ENCODE measurements around the gene CCDC78. TPM values are rescaled to one million over a fixed set of nuclear protein-coding genes. Genes with fewer than 3 reads are reported as not detected.

CCDC78 gene
- total RNA-seq, 1 donor from 2014 or later, result 0.85 TPM

GRCh38 chr16:741986-742629 is 15.9 kb upstream of the CCDC78 start:
- Mint-ChIP-seq H3K9me3 (ENCODE audit: unreplicated experiment) (no peaks in the 10 kb centered on the region), H3K4me3 (ENCODE audit: unreplicated experiment) (peak overlapping the region; percentile 62), H3K27ac (ENCODE audit: unreplicated experiment) (no peak overlapping the region), H3K36me3 (ENCODE audit: low read depth, unreplicated experiment) (no peaks in the 10 kb centered on the region), H3K27me3 (ENCODE audit: unreplicated experiment) (peaks cover 3% of the 10 kb centered on the region), H3K4me1 (ENCODE audit: unreplicated experiment) (peaks cover 18% of the 10 kb centered on the region)
- no peak for DNase-seq (ENCODE audit: low spot score)
- TF ChIP-seq, protein P1, sequence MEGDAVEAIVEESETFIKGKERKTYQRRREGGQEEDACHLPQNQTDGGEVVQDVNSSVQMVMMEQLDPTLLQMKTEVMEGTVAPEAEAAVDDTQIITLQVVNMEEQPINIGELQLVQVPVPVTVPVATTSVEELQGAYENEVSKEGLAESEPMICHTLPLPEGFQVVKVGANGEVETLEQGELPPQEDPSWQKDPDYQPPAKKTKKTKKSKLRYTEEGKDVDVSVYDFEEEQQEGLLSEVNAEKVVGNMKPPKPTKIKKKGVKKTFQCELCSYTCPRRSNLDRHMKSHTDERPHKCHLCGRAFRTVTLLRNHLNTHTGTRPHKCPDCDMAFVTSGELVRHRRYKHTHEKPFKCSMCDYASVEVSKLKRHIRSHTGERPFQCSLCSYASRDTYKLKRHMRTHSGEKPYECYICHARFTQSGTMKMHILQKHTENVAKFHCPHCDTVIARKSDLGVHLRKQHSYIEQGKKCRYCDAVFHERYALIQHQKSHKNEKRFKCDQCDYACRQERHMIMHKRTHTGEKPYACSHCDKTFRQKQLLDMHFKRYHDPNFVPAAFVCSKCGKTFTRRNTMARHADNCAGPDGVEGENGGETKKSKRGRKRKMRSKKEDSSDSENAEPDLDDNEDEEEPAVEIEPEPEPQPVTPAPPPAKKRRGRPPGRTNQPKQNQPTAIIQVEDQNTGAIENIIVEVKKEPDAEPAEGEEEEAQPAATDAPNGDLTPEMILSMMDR (IDR thresholded peaks at IDR 0.05; ENCODE audit: unreplicated experiment), result no peak

DNA sequence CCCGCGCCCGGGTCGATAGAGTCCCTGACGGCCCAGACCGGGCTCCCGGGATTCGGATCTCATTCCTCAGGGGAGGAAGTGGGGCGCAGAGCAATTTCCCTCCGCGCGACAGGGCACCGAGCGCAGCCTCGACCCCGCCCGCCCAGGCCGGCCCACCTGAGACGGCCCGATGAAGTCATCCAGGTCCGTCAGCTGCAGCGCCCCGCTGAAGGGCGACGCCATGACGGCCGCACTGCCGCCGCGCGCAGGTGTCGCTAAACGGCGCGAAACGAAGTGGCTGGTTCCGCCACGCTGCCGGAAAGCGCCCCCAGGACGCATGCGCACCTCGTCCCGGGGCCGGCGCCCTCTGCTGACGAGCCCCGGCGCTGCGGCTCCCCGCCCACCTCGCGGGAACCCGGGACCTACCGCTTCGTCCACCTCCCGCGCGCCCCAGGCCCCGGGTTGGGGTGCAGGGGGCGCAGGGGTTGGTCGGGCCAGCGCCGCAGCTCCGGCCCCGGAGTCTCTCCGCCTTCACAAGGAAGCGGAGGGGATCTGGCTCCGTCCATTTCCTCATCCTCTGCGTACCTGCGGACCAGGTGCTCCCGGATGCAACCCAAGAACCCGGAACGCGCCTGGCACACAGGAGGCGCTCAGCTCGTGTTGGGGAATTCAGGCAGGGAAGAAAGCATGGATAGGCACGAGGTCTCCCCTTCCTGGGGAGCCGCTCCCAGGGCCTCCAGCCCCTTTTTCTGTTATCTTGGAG is 14.7 kb upstream of the CCDC78 start, which contains the start of gene CIAO3:
TSS of gene CIAO3 (minus strand) at position 234 of the 742 bp plus-strand sequence. CDS start at position 222, 12 bp downstream.
- Mint-ChIP-seq H3K36me3 (ENCODE audit: low read depth, unreplicated experiment) (peaks cover 3% of the 10 kb centered on the region), H3K4me3 (ENCODE audit: unreplicated experiment) (peak within 1 kb of the TSS; percentile 88), H3K4me1 (ENCODE audit: unreplicated experiment) (peaks cover 23% of the 10 kb centered on the region), H3K27ac (ENCODE audit: unreplicated experiment) (peak within 1 kb of the TSS; percentile 74), H3K9me3 (ENCODE audit: unreplicated experiment) (no peaks in the 10 kb centered on the region), H3K27me3 (ENCODE audit: unreplicated experiment) (peaks cover 3% of the 10 kb centered on the region)
- DNase-seq (ENCODE audit: low spot score), result peak; percentile 96
- TF ChIP-seq, protein P1 (IDR thresholded peaks at IDR 0.05; ENCODE audit: unreplicated experiment), result peak; percentile 97

GRCh38 chr16:740459-740763 is 14.2 kb upstream of the CCDC78 start:
- Mint-ChIP-seq H3K27me3 (ENCODE audit: unreplicated experiment) (peaks cover 4% of the 10 kb centered on the region), H3K9me3 (ENCODE audit: unreplicated experiment) (no peaks in the 10 kb centered on the region), H3K4me3 (ENCODE audit: unreplicated experiment) (peak overlapping the region; percentile 85), H3K27ac (ENCODE audit: unreplicated experiment) (no peak overlapping the region), H3K4me1 (ENCODE audit: unreplicated experiment) (peaks cover 23% of the 10 kb centered on the region), H3K36me3 (ENCODE audit: low read depth, unreplicated experiment) (peaks cover 6% of the 10 kb centered on the region)
- DNase-seq (ENCODE audit: low spot score), result no peak
- TF ChIP-seq, protein P1 (IDR thresholded peaks at IDR 0.05; ENCODE audit: unreplicated experiment), result no peak

DNA sequence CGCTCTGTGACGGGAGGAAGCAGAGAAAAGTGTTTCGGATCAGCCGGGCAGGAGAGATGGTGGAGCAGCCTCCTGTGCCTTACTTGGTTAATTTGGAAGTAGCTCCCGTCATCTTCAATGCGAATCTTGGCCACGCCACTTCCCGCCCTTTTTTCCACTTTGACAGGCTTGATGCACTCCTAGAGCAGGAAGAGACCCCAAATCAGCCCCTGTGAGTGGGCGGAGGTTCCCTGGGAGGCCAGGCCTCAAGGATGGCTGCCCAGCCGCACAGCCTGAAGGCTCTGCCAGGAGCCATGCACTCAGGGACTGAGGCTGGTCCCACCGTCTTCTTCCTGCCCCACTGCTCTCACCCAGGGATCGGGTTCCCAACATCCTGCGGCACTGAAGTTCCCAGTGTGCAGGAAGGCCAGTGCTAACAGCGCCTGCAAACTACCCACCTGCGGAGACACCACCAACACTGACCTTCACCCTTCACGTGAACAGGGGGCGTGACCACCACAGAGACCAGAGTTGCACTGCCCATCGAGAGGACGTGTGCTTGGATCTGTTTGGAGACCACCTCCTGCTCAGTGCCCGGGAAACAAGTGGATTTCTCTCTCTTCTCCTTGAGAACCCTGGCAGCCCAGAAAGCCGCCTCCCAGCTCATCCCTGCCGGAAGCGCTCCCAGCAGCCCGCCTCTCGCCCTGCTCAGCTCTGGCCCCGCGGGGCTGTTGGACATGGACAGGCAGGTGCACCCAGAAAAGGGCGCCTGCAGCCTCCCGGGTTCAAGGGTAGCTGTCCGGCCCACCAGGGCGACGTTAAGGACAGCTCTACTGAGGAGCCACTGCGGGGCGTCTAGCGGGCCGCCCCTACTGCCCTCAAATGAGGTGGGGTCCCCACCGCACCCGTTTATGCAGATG is 13.6 kb upstream of the CCDC78 start:
- Mint-ChIP-seq H3K27ac (ENCODE audit: unreplicated experiment) (peak overlapping the region; percentile 36), H3K36me3 (ENCODE audit: low read depth, unreplicated experiment) (peaks cover 10% of the 10 kb centered on the region), H3K27me3 (ENCODE audit: unreplicated experiment) (peaks cover 6% of the 10 kb centered on the region), H3K4me3 (ENCODE audit: unreplicated experiment) (peak overlapping the region; percentile 85), H3K4me1 (ENCODE audit: unreplicated experiment) (peaks cover 23% of the 10 kb centered on the region), H3K9me3 (ENCODE audit: unreplicated experiment) (no peaks in the 10 kb centered on the region)
- TF ChIP-seq, protein P1 (IDR thresholded peaks at IDR 0.05; ENCODE audit: unreplicated experiment), result no peak
- no peak for DNase-seq (ENCODE audit: low spot score)
